Progenitor cell of endocrine pancreas (in vitro differentiated cells): ENCODE results near the gene PRMT9. TPM values are rescaled to one million over a fixed set of nuclear protein-coding genes. Genes with fewer than 3 reads are reported as not detected.

ENCODE experiments used
- DNase-seq: peaks from one replicate; pipeline ENCODE4 v3.0.0; 2021; ENCODE audit warnings: low spot score; ENCODE audit not compliant: unreplicated experiment
- H3K27ac Mint-ChIP-seq: 2 replicates; pipeline ENCODE4 v1.8.0; 2021; ENCODE audit warnings: mild to moderate bottlenecking, moderate library complexity, mixed read lengths
- H3K27me3 Mint-ChIP-seq: 2 replicates; pipeline ENCODE4 v1.8.0; 2021; ENCODE audit warnings: mixed read lengths
- H3K36me3 Mint-ChIP-seq: 2 replicates; pipeline ENCODE4 v1.8.0; 2022; ENCODE audit warnings: mixed read lengths; ENCODE audit not compliant: insufficient read depth
- H3K4me1 Mint-ChIP-seq: 2 replicates; pipeline ENCODE4 v1.8.0; 2021; ENCODE audit warnings: low read depth, mixed read lengths
- H3K4me3 Mint-ChIP-seq: 2 replicates; pipeline ENCODE4 v1.8.0; 2021; ENCODE audit warnings: low read depth, mild to moderate bottlenecking, moderate library complexity, mixed read lengths
- H3K9me3 Mint-ChIP-seq: 2 replicates; pipeline ENCODE4 v1.8.0; 2021; ENCODE audit warnings: low read depth, mixed read lengths
- total RNA-seq: library from RNA; stranded (reverse); gene quantifications from 2 replicates; pipeline ENCODE4 v1.2.1, GENCODE V29; 2021
- TF ChIP-seq, protein P1 (sequence below): fragments of 200-600 bp; sonication (generic); IDR thresholded peaks from one replicate; pipeline ENCODE4 v1.5.0; 2021; ENCODE audit warnings: antibody characterized with exemption, mild to moderate bottlenecking; ENCODE audit not compliant: unreplicated experiment

Gene PRMT9
- total RNA-seq, 1 donor from 2014 or later = 13.0 TPM

- TF ChIP-seq, protein P1, sequence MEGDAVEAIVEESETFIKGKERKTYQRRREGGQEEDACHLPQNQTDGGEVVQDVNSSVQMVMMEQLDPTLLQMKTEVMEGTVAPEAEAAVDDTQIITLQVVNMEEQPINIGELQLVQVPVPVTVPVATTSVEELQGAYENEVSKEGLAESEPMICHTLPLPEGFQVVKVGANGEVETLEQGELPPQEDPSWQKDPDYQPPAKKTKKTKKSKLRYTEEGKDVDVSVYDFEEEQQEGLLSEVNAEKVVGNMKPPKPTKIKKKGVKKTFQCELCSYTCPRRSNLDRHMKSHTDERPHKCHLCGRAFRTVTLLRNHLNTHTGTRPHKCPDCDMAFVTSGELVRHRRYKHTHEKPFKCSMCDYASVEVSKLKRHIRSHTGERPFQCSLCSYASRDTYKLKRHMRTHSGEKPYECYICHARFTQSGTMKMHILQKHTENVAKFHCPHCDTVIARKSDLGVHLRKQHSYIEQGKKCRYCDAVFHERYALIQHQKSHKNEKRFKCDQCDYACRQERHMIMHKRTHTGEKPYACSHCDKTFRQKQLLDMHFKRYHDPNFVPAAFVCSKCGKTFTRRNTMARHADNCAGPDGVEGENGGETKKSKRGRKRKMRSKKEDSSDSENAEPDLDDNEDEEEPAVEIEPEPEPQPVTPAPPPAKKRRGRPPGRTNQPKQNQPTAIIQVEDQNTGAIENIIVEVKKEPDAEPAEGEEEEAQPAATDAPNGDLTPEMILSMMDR = no peak
- Mint-ChIP-seq H3K27ac (no peak overlapping the region), H3K36me3 (peaks cover 15% of the 10 kb centered on the region), H3K27me3 (no peaks in the 10 kb centered on the region), H3K9me3 (peaks cover 3% of the 10 kb centered on the region), H3K4me3 (no peak overlapping the region), H3K4me1 (peaks cover 3% of the 10 kb centered on the region)
- no peak for DNase-seq
Measured at GRCh38 chr4:147643616-147644015, 40.3 kb downstream of the PRMT9 start.

DNA sequence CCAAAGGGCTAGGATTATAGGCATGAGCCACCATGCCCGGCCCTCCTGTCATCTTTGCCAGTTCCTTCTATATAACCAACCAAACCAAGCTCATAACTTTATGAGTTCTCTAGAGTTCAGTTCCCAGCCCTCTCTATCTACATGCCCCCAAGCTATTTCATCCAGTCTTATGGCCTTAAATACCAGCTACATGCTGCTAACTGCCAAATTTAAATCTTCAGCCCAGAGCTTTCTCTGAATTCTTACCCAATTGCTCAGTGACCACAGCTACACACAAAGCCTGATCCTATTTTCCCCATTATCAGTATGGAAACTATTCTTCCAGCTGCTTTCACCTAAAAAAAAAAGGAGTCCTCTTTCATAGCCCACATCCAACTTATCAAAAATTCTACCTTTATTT lies 43.6 kb downstream of the PRMT9 start:
- Mint-ChIP-seq H3K27me3 (no peaks in the 10 kb centered on the region), H3K9me3 (peaks cover 7% of the 10 kb centered on the region), H3K4me1 (peaks cover 3% of the 10 kb centered on the region), H3K4me3 (no peak overlapping the region), H3K27ac (peak overlapping the region; percentile 12), H3K36me3 (peaks cover 28% of the 10 kb centered on the region)
- TF ChIP-seq, protein P1 = no peak
- no peak for DNase-seq

DNA sequence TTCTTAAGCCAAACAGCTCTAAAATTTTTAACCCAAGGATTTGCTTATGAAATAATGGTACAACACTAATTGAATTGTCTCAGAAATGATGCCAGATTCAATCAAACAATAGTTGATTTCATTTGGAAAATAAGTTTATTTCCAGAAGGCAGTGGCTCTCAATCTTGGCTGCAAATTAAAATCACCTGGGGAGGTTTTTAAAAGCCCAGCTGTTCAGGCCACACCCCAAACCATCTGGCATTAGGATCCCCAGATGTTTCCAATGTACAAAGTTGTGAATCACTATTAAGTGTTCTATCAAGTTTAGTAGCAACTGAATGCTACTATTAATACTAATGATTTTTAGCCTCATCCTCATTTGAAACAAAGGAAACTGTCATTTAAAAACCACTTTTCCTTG lies 44.6 kb downstream of the PRMT9 start:
- peaks cover 32% of the 10 kb centered on the region for H3K36me3 Mint-ChIP-seq

GRCh38 chr4:147638942-147639341 lies 45.0 kb downstream of the PRMT9 start:
- no peaks in the 10 kb centered on the region for H3K27me3 Mint-ChIP-seq
- H3K27ac Mint-ChIP-seq = no peak overlapping the region
- H3K4me1 Mint-ChIP-seq = no peaks in the 10 kb centered on the region
- H3K9me3 Mint-ChIP-seq = peaks cover 7% of the 10 kb centered on the region
- TF ChIP-seq, protein P1 = no peak
- H3K36me3 Mint-ChIP-seq = peaks cover 34% of the 10 kb centered on the region
- no peak overlapping the region for H3K4me3 Mint-ChIP-seq
- DNase-seq = no peak

More for the DNA sequence above, 44.6 kb downstream of the PRMT9 start:
- Mint-ChIP-seq H3K27ac (peak overlapping the region; percentile 22), H3K4me1 (peaks cover 1% of the 10 kb centered on the region), H3K4me3 (no peak overlapping the region), H3K27me3 (no peaks in the 10 kb centered on the region), H3K9me3 (peaks cover 7% of the 10 kb centered on the region)
- TF ChIP-seq, protein P1 = no peak
- DNase-seq = no peak

- Mint-ChIP-seq H3K27me3 (no peaks in the 10 kb centered on the region), H3K27ac (no peak overlapping the region), H3K4me1 (no peaks in the 10 kb centered on the region), H3K9me3 (peaks cover 7% of the 10 kb centered on the region), H3K4me3 (no peak overlapping the region), H3K36me3 (peaks cover 37% of the 10 kb centered on the region)
- TF ChIP-seq, protein P1 = no peak
- DNase-seq = no peak
Measured at GRCh38 chr4:147638365-147638764, 45.6 kb downstream of the PRMT9 start.
